Measurements from ENCODE around the gene LRMDA. TPM values are rescaled to one million over a fixed set of nuclear protein-coding genes. Genes with fewer than 3 reads are reported as not detected.

LRMDA gene
- total RNA-seq, 4 donors from 2014 or later = 9.8 to 18.6 (median 15.8) TPM

GRCh38 chr10:75525067-75525466 is 93.6 kb downstream of the LRMDA start:
- 100% methylated on average over 1 of the region's 1 CpG for WGBS, 2 donors
- TF ChIP-seq POLR2A (IDR thresholded peaks at IDR 0.05) = no peak
- TF ChIP-seq CTCF (IDR thresholded peaks at IDR 0.05) = no peak
- no peak for TF ChIP-seq EP300 (IDR thresholded peaks at IDR 0.05)
- H3K4me1 ChIP-seq = no peaks in the 10 kb centered on the region
- no peak for DNase-seq (ENCODE audit: low spot score in 2 of 2)
- H3K9me3 ChIP-seq = no peaks in the 10 kb centered on the region
- H3K27me3 ChIP-seq = no peaks in the 10 kb centered on the region
- H3K4me3 ChIP-seq = no peak overlapping the region
- H3K36me3 ChIP-seq = no peaks in the 10 kb centered on the region
- H3K27ac ChIP-seq = no peak overlapping the region

DNA sequence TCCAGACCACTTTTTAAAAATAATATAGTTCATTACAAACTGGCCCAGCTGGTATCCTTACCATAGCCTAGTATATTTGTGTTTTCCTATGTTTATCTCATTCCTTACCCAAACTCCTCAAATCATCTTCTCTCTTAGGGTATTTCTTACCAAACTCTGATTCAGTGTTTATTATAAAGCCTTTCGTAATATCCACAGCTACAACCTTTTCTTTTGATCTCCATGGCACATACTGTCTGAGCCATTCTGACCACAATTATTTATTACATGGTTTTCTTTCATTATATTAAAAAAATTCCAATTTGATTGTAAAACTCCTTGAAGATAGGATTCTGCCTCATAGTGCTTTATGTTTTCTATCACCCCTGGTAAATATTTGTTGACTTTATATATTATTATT is 94.2 kb downstream of the LRMDA start:
- Histone ChIP-seq H3K9me3 (no peaks in the 10 kb centered on the region), H3K4me3 (no peak overlapping the region), H3K27ac (no peak overlapping the region), H3K36me3 (no peaks in the 10 kb centered on the region), H3K27me3 (no peaks in the 10 kb centered on the region), H3K4me1 (no peaks in the 10 kb centered on the region)
- no peak for TF ChIP-seq EP300 (IDR thresholded peaks at IDR 0.05)
- no peak for TF ChIP-seq CTCF (IDR thresholded peaks at IDR 0.05)
- no peak for TF ChIP-seq POLR2A (IDR thresholded peaks at IDR 0.05)
- no peak for DNase-seq (ENCODE audit: low spot score in 2 of 2)
- 95 to 100% methylated on average over 1 of the region's 1 CpG for WGBS, 2 donors

DNA sequence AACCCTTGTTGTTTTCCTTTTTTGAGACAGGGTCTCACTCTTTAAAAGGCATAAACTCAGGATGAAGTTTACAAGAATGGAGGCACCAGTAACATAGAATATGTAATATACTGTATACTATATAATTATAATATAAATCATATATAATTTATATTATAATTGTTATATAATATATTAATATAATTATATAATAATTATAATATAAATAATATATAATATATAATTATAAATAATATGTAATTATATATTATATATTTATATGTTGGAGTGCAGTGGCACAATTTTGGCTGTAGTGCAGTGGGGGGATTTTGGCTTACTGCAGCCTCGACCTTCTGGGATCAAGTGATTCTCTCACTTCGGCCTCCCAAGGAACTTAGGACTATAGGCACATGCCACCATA is 96.1 kb downstream of the LRMDA start:
- TF ChIP-seq CTCF (IDR thresholded peaks at IDR 0.05) (no peak), POLR2A (IDR thresholded peaks at IDR 0.05) (no peak), EP300 (IDR thresholded peaks at IDR 0.05) (no peak)
- Histone ChIP-seq H3K4me1 (no peaks in the 10 kb centered on the region), H3K27me3 (no peaks in the 10 kb centered on the region), H3K27ac (no peak overlapping the region), H3K9me3 (no peaks in the 10 kb centered on the region), H3K4me3 (no peak overlapping the region), H3K36me3 (no peaks in the 10 kb centered on the region)
- 91 to 98% methylated on average over 2 of the region's 2 CpGs for WGBS, 2 donors
- no peak for DNase-seq (ENCODE audit: low spot score in 2 of 2)

- no peak for DNase-seq (ENCODE audit: low spot score in 2 of 2)
- Histone ChIP-seq H3K4me3 (no peak overlapping the region), H3K9me3 (no peaks in the 10 kb centered on the region), H3K27me3 (no peaks in the 10 kb centered on the region), H3K36me3 (no peaks in the 10 kb centered on the region), H3K27ac (no peak overlapping the region), H3K4me1 (no peaks in the 10 kb centered on the region)
- TF ChIP-seq CTCF (IDR thresholded peaks at IDR 0.05) (no peak), EP300 (IDR thresholded peaks at IDR 0.05) (peak in 1 of 2 donors; percentile 65), POLR2A (IDR thresholded peaks at IDR 0.05) (no peak)
- 70 to 89% methylated on average over 2 of the region's 2 CpGs for WGBS, 2 donors
Measured at GRCh38 chr10:75528392-75528791, 97.0 kb downstream of the LRMDA start.

DNA sequence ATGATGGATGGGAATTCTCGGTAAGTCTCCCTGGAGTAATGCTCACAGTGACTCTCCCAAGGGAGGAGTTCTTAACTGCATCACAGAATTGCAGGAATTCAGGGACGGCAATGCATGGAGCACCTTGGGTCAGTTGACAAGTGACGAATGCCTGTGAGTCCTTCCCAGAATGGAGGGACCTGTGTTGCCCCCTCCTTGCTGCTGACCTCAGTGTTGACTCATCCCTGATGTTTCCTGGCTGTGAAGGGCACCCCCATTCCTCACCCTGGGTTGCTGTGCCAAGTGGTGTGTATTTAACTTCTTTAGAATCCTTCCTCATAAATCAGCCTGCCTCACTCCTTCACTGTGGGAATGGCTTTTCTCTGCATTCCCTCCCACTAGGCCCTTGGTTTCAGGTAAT is 98.9 kb downstream of the LRMDA start:
- no peak for DNase-seq (ENCODE audit: low spot score in 2 of 2)

GRCh38 chr10:75531571-75532031 is 100.2 kb downstream of the LRMDA start:
- no peaks in the 10 kb centered on the region for H3K9me3 ChIP-seq
- peaks cover 0 to 10% (median 0%) of the 10 kb centered on the region in 4 donors for H3K4me1 ChIP-seq
- TF ChIP-seq EP300 (IDR thresholded peaks at IDR 0.05) = no peak
- TF ChIP-seq POLR2A (IDR thresholded peaks at IDR 0.05) = no peak
- no peak for TF ChIP-seq CTCF (IDR thresholded peaks at IDR 0.05)
- no peak for DNase-seq (ENCODE audit: low spot score in 2 of 2)
- 92 to 98% methylated on average over 2 of the region's 2 CpGs for WGBS, 2 donors
- no peaks in the 10 kb centered on the region for H3K36me3 ChIP-seq
- H3K27ac ChIP-seq = no peak overlapping the region
- no peaks in the 10 kb centered on the region for H3K27me3 ChIP-seq
- no peak overlapping the region for H3K4me3 ChIP-seq

More for the DNA sequence above, 98.9 kb downstream of the LRMDA start:
- no peak overlapping the region for H3K27ac ChIP-seq
- no peaks in the 10 kb centered on the region for H3K27me3 ChIP-seq
- no peak overlapping the region for H3K4me3 ChIP-seq
- H3K9me3 ChIP-seq = no peaks in the 10 kb centered on the region
- peak in 1 of 2 donors; percentile 14 for TF ChIP-seq EP300 (IDR thresholded peaks at IDR 0.05)
- no peak for TF ChIP-seq POLR2A (IDR thresholded peaks at IDR 0.05)
- H3K36me3 ChIP-seq = no peaks in the 10 kb centered on the region
- WGBS, 2 donors = 70 to 78% methylated on average over 3 of the region's 3 CpGs
- H3K4me1 ChIP-seq = peaks cover 0 to 10% (median 0%) of the 10 kb centered on the region in 4 donors

Measured in tibial nerve (tissue), 4 donors.